Renal cortex interstitium (tissue), 11 donors: ENCODE data around the gene FER. TPM values are rescaled to one million over a fixed set of nuclear protein-coding genes. Genes with fewer than 3 reads are reported as not detected.
"Not testable (repeated sequence)": the region's sequence is repeated elsewhere in the genome, so short reads cannot be mapped to it uniquely, and the experiment has no call there.

Experiments used
- DNase-seq, 11 donors: peaks; one replicate each; pipeline ENCODE4 v3.0.0-alpha.2; 2013; ENCODE audit warnings: low read depth in 9 of 11, low spot score in 4 of 11; ENCODE audit errors: extremely low read depth in 1 of 11
- polyA plus RNA-seq, 3 donors: library from polyadenylated mRNA; unstranded; fragments of 120-200 nt; gene quantifications; one replicate each; pipeline ENCODE4 v1.2.1, GENCODE V29; 2013; ENCODE audit not compliant: insufficient read length in 3 of 3

The FER gene
- polyA plus RNA-seq, 3 donors: 17.0 to 19.0 (median 18.0) TPM

DNA sequence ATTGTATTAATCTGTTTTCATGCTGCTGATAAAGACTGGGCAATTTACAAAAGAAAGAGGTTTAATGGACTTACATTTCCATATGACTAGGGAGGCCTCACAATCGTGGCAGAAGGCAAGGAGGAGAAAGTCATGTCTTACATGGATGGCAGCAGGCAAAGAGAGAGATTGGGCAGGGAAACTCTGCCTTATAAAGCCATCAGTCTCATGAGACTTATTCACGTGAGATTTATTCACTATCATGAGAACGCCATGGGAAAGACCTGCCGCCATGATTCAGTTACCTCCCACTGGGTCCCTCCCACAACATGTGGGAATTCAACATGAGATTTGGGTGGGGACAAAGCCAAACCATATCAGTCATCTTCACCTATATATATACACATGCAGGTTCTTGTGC, 103.4 kb downstream of the FER start:
- not testable (repeated sequence) for DNase-seq

GRCh38 chr5:108857905-108858304, 110.2 kb downstream of the FER start:
- DNase-seq: no peak

DNA sequence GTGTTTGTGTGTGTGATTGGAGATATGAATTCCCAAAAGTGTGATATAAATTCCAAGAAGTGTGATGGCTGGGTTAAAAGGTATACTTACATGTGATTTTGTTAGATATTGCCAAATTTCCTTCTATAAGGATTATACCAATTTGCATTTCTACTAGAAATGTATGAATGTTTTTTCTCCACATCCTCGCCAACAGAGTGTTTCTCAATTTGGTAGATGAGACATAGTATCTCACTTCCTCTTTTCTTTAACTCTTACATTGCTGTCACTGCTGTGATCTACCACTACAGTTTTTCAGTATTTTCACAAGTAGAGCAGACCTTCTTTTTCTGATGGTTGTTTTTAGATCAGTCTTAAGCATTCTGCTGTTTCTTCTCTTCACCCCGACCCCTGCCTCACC, 111.3 kb downstream of the FER start:
- no peak for DNase-seq

GRCh38 chr5:108862211-108862610, 114.5 kb downstream of the FER start:
- DNase-seq: no peak

DNA sequence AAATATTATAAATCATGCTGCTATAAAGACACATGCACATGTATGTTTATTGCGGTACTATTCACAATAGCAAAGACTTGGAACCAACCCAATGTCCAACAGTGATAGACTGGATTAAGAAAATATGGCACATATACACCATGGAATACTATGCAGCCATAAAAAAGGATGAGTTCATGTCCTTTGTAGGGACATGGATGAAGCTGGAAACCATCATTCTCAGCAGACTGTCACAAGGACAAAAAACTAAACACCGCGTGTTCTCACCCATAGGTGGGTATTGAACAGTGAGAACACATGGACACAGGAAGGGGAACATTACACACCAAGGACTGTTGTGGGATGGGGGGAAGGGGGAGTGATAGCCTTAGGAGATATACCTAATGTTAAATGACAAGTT, 118.4 kb downstream of the FER start:
- not testable (repeated sequence) for DNase-seq

DNA sequence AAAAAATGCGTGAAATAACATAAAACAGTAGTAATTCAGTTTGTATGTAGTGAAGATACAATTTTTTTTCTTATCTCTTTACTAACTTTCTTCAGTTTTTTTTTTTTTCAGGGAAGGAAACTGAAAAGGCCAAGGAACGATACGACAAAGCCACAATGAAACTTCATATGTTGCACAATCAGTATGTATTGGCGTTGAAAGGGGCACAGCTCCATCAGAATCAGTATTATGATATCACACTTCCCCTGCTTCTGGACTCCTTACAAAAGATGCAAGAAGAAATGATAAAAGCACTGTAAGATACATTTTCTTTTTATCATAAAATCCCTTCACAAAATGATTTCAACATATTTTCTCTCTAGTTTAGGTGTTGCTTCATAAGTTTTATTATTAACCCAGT, 120.0 kb downstream of the FER start:
- no peak for DNase-seq

DNA sequence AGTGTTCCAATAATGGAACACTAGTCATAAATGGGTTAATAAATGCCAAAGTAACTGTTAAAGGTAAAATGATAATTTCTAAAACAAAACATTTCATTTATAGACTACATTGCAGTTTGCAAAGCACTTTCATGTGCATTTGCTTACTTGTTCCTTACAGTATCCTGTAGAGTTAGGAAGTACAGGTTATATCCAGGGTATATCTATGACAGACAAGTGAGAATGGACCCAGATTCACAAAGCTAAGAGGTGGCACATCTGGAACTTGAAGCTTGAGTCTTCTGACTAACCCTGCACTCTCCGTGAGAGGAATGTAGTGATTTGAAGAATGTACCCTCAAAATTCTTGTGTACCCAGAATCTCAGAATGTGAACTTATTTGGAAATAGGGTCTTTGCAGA, 121.4 kb downstream of the FER start:
- DNase-seq: no peak

DNA sequence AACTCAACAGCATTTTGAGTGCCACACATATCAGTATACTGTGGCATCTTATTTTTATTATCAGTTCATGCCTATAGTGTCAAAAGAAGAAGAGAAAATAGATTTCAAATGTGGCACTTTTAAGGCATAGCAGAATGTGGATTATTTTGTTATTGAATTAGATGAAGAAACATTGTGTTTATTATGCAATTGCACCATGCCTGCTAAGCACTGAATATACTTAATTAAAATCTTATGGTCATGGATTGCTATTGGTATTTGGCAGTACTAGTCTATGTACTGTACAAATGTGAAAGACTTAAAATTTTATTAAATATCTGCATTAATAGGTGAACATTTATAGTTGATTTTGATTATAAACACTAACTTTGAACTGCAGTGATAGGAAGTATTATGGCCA, 128.8 kb downstream of the FER start:
- DNase-seq: no peak

DNA sequence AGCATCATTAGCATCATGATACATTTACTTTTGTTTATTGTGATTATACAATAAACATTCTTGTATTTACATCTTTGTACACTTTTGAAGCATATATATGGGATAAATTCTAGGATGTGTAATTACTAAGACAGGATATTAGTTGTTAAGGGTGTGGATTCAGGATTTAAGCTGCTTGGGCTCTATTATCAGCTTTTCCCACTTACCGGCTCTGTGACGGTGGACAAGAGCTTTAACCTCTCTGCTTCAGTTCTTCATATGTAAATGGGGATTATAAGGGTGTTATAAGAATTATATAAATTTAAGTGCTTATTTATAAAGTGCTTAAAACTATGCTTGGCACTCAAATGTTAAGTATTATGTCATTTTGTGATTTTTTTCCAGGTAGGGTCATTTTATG, 131.1 kb downstream of the FER start:
- no peak for DNase-seq

- no peak for DNase-seq
Observed at GRCh38 chr5:108881133-108881532, 133.4 kb downstream of the FER start.

- DNase-seq: peak in 1 of 11 donors; percentile 2
Observed at GRCh38 chr5:108884736-108885135, 137.0 kb downstream of the FER start.

DNA sequence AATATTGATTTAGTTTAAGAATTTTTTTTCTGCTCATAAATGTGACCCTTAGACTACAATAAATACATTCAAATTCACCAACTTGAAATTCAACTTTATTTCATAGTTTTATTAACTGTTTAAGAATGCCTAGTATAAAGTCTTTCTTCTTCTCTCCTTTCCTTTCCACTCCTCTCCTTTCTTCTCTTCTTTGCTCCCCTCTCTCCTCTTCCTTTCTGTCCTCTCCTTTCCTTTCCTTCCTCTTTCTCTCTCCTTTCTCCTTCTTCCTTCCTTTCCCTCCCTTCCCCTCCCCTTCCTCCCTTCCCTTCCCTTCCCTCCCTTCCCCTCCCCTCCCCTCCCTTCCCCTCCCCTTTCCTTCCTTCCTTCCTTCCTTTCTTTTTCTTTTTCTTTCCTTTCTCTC, 150.6 kb downstream of the FER start:
- no peak for DNase-seq

GRCh38 chr5:108898707-108899106, 151.0 kb downstream of the FER start:
- no peak for DNase-seq

DNA sequence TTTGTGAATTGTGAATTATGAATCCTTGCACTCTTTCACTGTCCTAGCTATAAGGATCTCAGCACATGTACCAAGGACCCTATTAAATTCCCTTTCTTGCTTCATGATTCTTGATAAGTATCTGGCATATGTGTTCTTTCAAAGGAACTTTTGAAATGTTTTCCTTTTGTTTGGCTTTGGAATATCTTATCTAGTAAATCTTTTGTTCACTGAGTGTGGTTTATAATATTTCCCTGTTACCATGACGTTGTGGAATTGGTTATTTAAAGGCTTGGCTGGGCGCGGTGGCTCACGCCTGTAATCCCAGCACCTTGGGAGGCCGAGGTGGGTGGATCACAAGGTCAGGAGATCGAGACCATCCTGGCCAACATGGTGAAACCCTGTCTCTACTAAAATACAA, 151.5 kb downstream of the FER start:
- not testable (repeated sequence) for DNase-seq

DNA sequence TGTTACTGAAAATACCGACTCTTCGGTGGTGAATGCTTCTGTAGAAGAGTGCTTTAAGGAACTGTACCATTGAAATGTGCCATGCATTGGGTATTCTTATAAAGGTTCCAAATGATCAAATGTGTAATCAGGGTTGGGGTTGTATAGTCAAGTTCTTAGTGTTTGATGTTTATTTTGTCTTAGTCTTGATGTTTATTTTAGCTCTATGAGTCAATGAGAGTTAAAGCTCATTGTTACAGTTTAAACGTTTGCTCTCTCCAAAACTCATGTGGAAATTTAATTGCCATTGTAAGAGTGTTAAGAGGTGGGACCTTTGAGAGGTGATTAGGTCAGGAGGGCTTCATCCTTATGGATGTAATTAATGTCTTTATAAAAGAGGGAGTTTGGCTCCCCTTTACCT, 153.0 kb downstream of the FER start:
- DNase-seq: no peak

GRCh38 chr5:108905805-108906204, 158.1 kb downstream of the FER start:
- no peak for DNase-seq

- no peak for DNase-seq
Observed at GRCh38 chr5:108910627-108911026, 162.9 kb downstream of the FER start.

DNA sequence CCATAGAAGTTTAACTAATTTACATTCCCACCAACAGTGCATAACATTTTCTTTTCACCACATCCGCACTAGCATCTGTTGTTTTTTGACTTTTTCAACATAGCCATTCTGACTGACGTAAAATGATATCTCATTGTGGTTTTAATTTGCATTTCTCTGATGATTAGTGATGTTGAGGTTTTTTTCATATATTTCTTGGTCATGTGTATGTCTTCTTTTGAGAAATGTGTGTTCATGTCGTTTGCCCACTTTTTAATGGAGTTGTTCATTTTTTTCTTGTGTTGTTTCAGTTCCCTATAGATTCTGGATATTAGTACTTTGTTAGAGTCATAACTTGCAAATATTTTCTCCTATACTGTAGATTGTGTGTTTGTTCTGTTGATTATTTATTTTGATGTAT, 163.4 kb downstream of the FER start:
- no peak for DNase-seq

DNA sequence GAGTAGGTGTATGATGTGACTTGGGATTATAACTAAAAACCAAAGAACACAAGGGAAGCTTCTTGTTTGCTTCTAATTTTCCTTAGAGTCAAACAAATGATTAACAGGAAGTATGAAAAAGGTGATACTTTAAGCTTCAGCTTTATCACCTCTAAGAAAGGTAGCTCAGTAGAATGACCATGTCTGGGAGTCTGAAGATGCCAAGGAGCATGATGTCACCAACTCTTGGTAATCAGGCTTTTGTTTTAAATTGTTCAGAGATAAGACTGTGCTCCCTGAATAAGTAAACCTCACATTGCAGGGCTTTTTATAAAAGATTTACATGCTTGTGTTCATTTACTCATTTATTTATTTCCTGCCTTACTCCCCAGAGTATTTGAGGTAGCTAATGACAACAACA, 169.9 kb downstream of the FER start:
- DNase-seq: no peak

DNA sequence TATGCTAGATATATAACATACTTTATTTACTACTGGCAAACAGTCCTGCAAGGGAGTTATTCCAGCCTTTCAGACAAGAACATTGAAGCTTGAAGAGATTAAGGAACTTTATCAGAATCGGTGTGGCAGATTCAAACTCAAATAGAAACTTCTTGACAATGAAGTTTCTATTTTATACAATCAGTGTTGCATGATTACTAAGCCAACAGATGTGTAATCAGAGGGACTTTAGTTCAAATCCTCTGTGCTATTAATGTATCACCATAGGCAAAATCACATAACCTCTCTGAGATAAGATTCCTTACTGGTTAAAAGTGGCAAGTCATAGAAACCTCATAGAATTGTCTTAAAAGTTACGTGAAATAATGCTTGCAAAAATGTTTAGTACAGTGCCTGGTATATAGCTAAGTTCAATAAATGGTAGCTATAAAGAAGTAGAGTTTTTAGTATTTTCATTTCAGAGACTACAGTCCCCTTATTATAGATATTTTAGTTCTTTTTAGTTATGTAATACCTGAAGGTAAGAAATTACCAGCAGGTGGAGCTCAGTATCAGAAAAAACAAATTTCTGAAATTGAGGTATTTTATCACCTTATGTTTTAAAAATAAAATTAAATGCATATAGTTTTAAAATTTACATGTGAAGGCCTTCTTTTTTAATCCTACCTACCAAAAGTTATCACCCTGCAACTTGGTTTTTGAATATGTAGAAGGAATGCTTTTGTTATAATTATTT, 172.1 kb downstream of the FER start:
- no peak for DNase-seq

DNA sequence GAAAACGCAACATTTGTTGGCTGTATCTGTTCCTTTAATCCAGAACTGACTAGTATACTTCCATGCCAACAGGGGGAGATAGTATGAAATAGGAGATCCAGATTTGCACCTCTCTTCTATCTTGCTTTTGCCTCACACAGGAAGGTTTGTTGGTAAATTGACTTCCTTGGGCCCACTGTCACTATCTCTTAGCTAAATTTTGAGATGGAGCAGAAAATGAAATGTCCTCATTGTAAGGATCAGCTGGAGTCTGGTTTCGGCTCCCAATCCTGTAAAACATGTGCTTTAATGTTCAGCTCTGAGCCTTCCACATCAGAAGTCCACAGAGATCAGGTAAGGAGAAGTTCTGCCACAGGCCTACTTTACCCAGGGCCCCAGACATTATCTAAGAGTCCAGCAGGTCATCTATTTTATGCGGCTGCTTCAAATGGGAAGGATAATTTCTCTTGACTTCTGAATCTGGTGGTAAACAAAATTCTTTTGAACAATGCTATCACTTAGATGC, 176.8 kb downstream of the FER start:
- no peak for DNase-seq
